ENCODE data around the gene BTAF1. TPM values are rescaled to one million over a fixed set of nuclear protein-coding genes. Genes with fewer than 3 reads are reported as not detected.

The BTAF1 gene
- total RNA-seq, 1 experiment from 2014 or later: 33.8 TPM

DNA sequence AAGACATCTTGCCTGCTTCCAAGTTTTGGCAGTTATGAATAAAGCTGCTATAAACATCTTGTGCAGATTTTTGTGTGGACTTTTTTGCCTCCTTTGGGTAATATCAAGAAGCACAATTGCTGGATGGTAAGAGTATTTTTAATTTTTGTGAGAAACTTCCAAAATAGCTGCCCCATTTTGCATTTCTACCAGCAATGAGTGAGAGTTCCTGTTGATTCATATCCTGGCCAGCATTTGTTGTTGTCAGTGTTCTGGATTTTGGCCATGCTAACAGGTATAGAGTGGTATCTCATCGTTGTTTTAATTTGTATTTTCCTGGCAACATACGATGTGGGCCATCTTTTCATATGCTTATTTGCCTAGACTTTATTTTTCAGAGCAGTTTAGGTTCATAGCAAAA, 53.9 kb downstream of the BTAF1 start:
- POLR2A ChIA-PET: interaction anchor here (0.6 kb wide), 1 partner anchor 9 kb away, joined by 6 read pairs; no protein-coding TSS in a partner anchor
- H3K9me3 ChIP-seq (ENCODE audit: control insufficient read depth, insufficient read depth, low read depth, low read length): no peaks in the 10 kb centered on the region
- CTCF ChIA-PET: no interaction called here
- ATAC-seq: no peak
- DNase-seq (ENCODE audit: low read depth, low spot score): no peak
- intact Hi-C loops (cut with micrococcal nuclease; ENCODE audit: unreplicated experiment) (no loop called here), in situ Hi-C loops (cut with HindIII; ENCODE audit: low pct_unique_long_range_greater_than_20kb, low sequenced_read_pairs) (no loop called here)
- H3K4me1 ChIP-seq (ENCODE audit: control insufficient read depth, insufficient read depth, low read length): no peaks in the 10 kb centered on the region
- TF ChIP-seq POLR2AphosphoS5 (IDR thresholded peaks at IDR 0.05; ENCODE audit: low read depth, low read length) (no peak), SIN3A (IDR thresholded peaks at IDR 0.05; ENCODE audit: borderline replicate concordance, insufficient read depth, low read depth, low read length) (no peak), TCF7L2 (IDR thresholded peaks at IDR 0.05; ENCODE audit: low read depth, low read length) (no peak)
- TF ChIP-seq, protein P1, sequence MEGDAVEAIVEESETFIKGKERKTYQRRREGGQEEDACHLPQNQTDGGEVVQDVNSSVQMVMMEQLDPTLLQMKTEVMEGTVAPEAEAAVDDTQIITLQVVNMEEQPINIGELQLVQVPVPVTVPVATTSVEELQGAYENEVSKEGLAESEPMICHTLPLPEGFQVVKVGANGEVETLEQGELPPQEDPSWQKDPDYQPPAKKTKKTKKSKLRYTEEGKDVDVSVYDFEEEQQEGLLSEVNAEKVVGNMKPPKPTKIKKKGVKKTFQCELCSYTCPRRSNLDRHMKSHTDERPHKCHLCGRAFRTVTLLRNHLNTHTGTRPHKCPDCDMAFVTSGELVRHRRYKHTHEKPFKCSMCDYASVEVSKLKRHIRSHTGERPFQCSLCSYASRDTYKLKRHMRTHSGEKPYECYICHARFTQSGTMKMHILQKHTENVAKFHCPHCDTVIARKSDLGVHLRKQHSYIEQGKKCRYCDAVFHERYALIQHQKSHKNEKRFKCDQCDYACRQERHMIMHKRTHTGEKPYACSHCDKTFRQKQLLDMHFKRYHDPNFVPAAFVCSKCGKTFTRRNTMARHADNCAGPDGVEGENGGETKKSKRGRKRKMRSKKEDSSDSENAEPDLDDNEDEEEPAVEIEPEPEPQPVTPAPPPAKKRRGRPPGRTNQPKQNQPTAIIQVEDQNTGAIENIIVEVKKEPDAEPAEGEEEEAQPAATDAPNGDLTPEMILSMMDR (IDR thresholded peaks at IDR 0.05): no peak
- TF ChIP-seq, protein P2, sequence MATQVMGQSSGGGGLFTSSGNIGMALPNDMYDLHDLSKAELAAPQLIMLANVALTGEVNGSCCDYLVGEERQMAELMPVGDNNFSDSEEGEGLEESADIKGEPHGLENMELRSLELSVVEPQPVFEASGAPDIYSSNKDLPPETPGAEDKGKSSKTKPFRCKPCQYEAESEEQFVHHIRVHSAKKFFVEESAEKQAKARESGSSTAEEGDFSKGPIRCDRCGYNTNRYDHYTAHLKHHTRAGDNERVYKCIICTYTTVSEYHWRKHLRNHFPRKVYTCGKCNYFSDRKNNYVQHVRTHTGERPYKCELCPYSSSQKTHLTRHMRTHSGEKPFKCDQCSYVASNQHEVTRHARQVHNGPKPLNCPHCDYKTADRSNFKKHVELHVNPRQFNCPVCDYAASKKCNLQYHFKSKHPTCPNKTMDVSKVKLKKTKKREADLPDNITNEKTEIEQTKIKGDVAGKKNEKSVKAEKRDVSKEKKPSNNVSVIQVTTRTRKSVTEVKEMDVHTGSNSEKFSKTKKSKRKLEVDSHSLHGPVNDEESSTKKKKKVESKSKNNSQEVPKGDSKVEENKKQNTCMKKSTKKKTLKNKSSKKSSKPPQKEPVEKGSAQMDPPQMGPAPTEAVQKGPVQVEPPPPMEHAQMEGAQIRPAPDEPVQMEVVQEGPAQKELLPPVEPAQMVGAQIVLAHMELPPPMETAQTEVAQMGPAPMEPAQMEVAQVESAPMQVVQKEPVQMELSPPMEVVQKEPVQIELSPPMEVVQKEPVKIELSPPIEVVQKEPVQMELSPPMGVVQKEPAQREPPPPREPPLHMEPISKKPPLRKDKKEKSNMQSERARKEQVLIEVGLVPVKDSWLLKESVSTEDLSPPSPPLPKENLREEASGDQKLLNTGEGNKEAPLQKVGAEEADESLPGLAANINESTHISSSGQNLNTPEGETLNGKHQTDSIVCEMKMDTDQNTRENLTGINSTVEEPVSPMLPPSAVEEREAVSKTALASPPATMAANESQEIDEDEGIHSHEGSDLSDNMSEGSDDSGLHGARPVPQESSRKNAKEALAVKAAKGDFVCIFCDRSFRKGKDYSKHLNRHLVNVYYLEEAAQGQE (IDR thresholded peaks at IDR 0.05; ENCODE audit: insufficient read depth in 1 of 2, low read depth in 2 of 2, low read length in 1 of 2): no peak
- H3K27me3 ChIP-seq (ENCODE audit: control insufficient read depth, insufficient read depth, low read length): no peaks in the 10 kb centered on the region
- H3K36me3 ChIP-seq (ENCODE audit: control insufficient read depth, insufficient read depth, low read length): peaks cover 18% of the 10 kb centered on the region
- no peak overlapping the region for H3K4me3 ChIP-seq (ENCODE audit: low read depth in 2 of 2, low read length in 2 of 2)
- H3K27ac ChIP-seq (ENCODE audit: low read length): no peak overlapping the region
- BruUV-seq (replicated peaks): no TSS peak

DNA sequence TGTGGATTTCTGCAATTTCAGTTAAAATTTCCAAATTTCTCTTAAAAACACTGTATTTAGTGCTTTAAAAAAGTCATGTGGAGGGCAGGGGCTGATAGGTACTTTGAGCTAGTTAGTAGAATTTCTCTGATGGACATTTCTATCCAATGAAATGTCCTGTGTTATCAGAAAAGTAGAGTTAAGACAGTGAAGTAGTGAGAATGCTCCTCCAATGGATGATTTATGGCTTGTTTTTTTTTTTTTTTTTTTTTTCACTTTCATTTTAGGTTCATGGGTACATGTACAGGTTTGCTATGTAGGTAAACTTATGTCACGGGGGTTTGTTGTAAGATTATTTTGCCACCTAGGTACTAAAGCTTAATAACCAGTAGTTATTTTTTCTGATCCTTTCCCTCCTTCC, 55.0 kb downstream of the BTAF1 start:
- DNase-seq (ENCODE audit: low read depth, low spot score) (no peak), ATAC-seq (no peak)
- Histone ChIP-seq H3K4me1 (ENCODE audit: control insufficient read depth, insufficient read depth, low read length) (no peaks in the 10 kb centered on the region), H3K9me3 (ENCODE audit: control insufficient read depth, insufficient read depth, low read depth, low read length) (no peaks in the 10 kb centered on the region), H3K27me3 (ENCODE audit: control insufficient read depth, insufficient read depth, low read length) (no peaks in the 10 kb centered on the region), H3K4me3 (ENCODE audit: low read depth in 2 of 2, low read length in 2 of 2) (no peak overlapping the region), H3K27ac (ENCODE audit: low read length) (no peak overlapping the region), H3K36me3 (ENCODE audit: control insufficient read depth, insufficient read depth, low read length) (peaks cover 24% of the 10 kb centered on the region)
- TF ChIP-seq, protein P1 (IDR thresholded peaks at IDR 0.05): no peak
- TF ChIP-seq TCF7L2 (IDR thresholded peaks at IDR 0.05; ENCODE audit: low read depth, low read length): no peak
- no TSS peak for BruUV-seq (replicated peaks)
- ChIA-PET CTCF (interaction anchor here (0.6 kb wide), 1 partner anchor 50 kb away, joined by 4 read pairs; no protein-coding TSS in a partner anchor), POLR2A (no interaction called here)
- intact Hi-C loops (cut with micrococcal nuclease; ENCODE audit: unreplicated experiment) (no loop called here), in situ Hi-C loops (cut with HindIII; ENCODE audit: low pct_unique_long_range_greater_than_20kb, low sequenced_read_pairs) (no loop called here)

Data from Panc1 (cell line).